Mucosa of rectum (tissue), 2 donors: Measurements from ENCODE around the gene APBA3.
"Not testable (repeated sequence)": the region's sequence is repeated elsewhere in the genome, so short reads cannot be mapped to it uniquely, and the experiment has no call there.

Experiments used
- H3K27ac ChIP-seq, 2 donors: one replicate each; pipeline ENCODE4 v1.7.0; 2013; ENCODE audit warnings: inconsistent platforms in 2 of 2, low read depth in 2 of 2, low read length in 2 of 2
- H3K27me3 ChIP-seq, 2 donors: one replicate each; pipeline ENCODE4 v1.7.0; 2013; ENCODE audit warnings: low read length in 2 of 2; ENCODE audit not compliant: control insufficient read depth in 2 of 2, insufficient read depth in 2 of 2
- H3K36me3 ChIP-seq, 2 donors: one replicate each; pipeline ENCODE4 v1.7.0; 2013; ENCODE audit warnings: low read length in 2 of 2; ENCODE audit not compliant: control insufficient read depth in 2 of 2, insufficient read depth in 2 of 2
- H3K4me1 ChIP-seq, 2 donors: one replicate each; pipeline ENCODE4 v1.7.0; 2013; ENCODE audit warnings: low read length in 2 of 2, mild to moderate bottlenecking in 1 of 2; ENCODE audit not compliant: control insufficient read depth in 2 of 2, insufficient read depth in 2 of 2
- H3K4me3 ChIP-seq, 2 donors: one replicate each; pipeline ENCODE4 v1.7.0; 2013; ENCODE audit warnings: low read length in 2 of 2
- H3K9ac ChIP-seq, 2 donors: one replicate each; pipeline ENCODE4 v1.7.0; 2013; ENCODE audit warnings: low read length in 2 of 2, low read depth in 1 of 2, mild to moderate bottlenecking in 1 of 2
- H3K9me3 ChIP-seq, 2 donors: one replicate each; pipeline ENCODE4 v1.7.0; 2013; ENCODE audit warnings: low read length in 2 of 2; ENCODE audit not compliant: control insufficient read depth in 2 of 2
- donor health status: healthy.
- donor health status: Normal muscosa, but diverticular disease.

Gene APBA3

GRCh38 chr19:3762501-3763459 is 1.3 kb upstream of the APBA3 start, which contains the start of gene MRPL54:
Gene MRPL54, plus strand, starts transcription at chr19:3762682. Its CDS starts 19 bp downstream, at chr19:3762701.
- peak within 1 kb of the TSS; percentile 92 to 98 for H3K4me3 ChIP-seq
- H3K9me3 ChIP-seq: no peaks in the 10 kb centered on the region
- peak within 1 kb of the TSS; percentile 98 to 100 for H3K27ac ChIP-seq
- no peaks in the 10 kb centered on the region for H3K27me3 ChIP-seq
- peaks cover 18 to 22% of the 10 kb centered on the region in 2 donors for H3K36me3 ChIP-seq
- peaks cover 18 to 21% of the 10 kb centered on the region in 2 donors for H3K4me1 ChIP-seq
- H3K9ac ChIP-seq: peak within 1 kb of the TSS; percentile 94 to 100

GRCh38 chr19:3762130-3762473 is 610 bp upstream of the APBA3 start:
- peak overlapping the region; percentile 98 to 100 for H3K27ac ChIP-seq
- peak overlapping the region in 1 of 2 donors; percentile 93 for H3K9ac ChIP-seq
- H3K36me3 ChIP-seq: peaks cover 13 to 22% of the 10 kb centered on the region in 2 donors
- H3K4me1 ChIP-seq: peaks cover 18 to 21% of the 10 kb centered on the region in 2 donors
- no peaks in the 10 kb centered on the region for H3K9me3 ChIP-seq
- no peaks in the 10 kb centered on the region for H3K27me3 ChIP-seq
- H3K4me3 ChIP-seq: peak overlapping the region; percentile 80 to 98

GRCh38 chr19:3760871-3761361 is 576 bp downstream of the APBA3 start:
- Histone ChIP-seq H3K4me1 (peaks cover 18 to 21% of the 10 kb centered on the region in 2 donors), H3K9me3 (no peaks in the 10 kb centered on the region), H3K27me3 (no peaks in the 10 kb centered on the region), H3K27ac (peak overlapping the region; percentile 64 to 72), H3K36me3 (peaks cover 5 to 15% of the 10 kb centered on the region in 2 donors), H3K4me3 (peak overlapping the region; percentile 92 to 98), H3K9ac (peak overlapping the region; percentile 94 to 98)

- peaks cover 0 to 11% of the 10 kb centered on the region in 2 donors for H3K36me3 ChIP-seq
- no peaks in the 10 kb centered on the region for H3K9me3 ChIP-seq
- H3K9ac ChIP-seq: no peak overlapping the region
- H3K27me3 ChIP-seq: no peaks in the 10 kb centered on the region
- H3K27ac ChIP-seq: no peak overlapping the region
- peaks cover 18 to 21% of the 10 kb centered on the region in 2 donors for H3K4me1 ChIP-seq
- H3K4me3 ChIP-seq: no peak overlapping the region
Measured at GRCh38 chr19:3759482-3760254, 1.8 kb downstream of the APBA3 start.

GRCh38 chr19:3758297-3758696 is 3.2 kb downstream of the APBA3 start:
- not testable (repeated sequence) for H3K4me3 ChIP-seq, H3K27me3 ChIP-seq, H3K9ac ChIP-seq, H3K27ac ChIP-seq, H3K9me3 ChIP-seq
- H3K36me3 ChIP-seq: peaks cover 0 to 13% of the 10 kb centered on the region in 2 donors
- H3K4me1 ChIP-seq: peaks cover 17 to 19% of the 10 kb centered on the region in 2 donors

- not testable (repeated sequence) for H3K9ac ChIP-seq, H3K27ac ChIP-seq, H3K27me3 ChIP-seq, H3K4me3 ChIP-seq, H3K9me3 ChIP-seq
- Histone ChIP-seq H3K4me1 (peaks cover 14 to 15% of the 10 kb centered on the region in 2 donors), H3K36me3 (peaks cover 0 to 13% of the 10 kb centered on the region in 2 donors)
Measured at GRCh38 chr19:3757705-3758104, 3.8 kb downstream of the APBA3 start.

- Histone ChIP-seq H3K36me3 (peaks cover 22 to 30% of the 10 kb centered on the region in 2 donors), H3K27ac (no peak overlapping the region)
Measured at GRCh38 chr19:3753631-3754410, 7.7 kb downstream of the APBA3 start.

GRCh38 chr19:3752492-3752891 is 9.0 kb downstream of the APBA3 start:
- Histone ChIP-seq H3K27me3 (no peaks in the 10 kb centered on the region), H3K27ac (no peak overlapping the region), H3K9me3 (no peaks in the 10 kb centered on the region), H3K36me3 (peaks cover 24 to 25% of the 10 kb centered on the region in 2 donors), H3K4me1 (no peaks in the 10 kb centered on the region), H3K9ac (no peak overlapping the region), H3K4me3 (no peak overlapping the region)

More at GRCh38 chr19:3753631-3754410, 7.7 kb downstream of the APBA3 start:
- no peak overlapping the region for H3K9ac ChIP-seq
- no peaks in the 10 kb centered on the region for H3K4me1 ChIP-seq
- no peak overlapping the region for H3K4me3 ChIP-seq
- no peaks in the 10 kb centered on the region for H3K9me3 ChIP-seq
- no peaks in the 10 kb centered on the region for H3K27me3 ChIP-seq

GRCh38 chr19:3751236-3751635 is 10.3 kb downstream of the APBA3 start:
- Histone ChIP-seq H3K36me3 (peaks cover 25 to 27% of the 10 kb centered on the region in 2 donors), H3K27ac (no peak overlapping the region), H3K4me1 (no peaks in the 10 kb centered on the region), H3K27me3 (no peaks in the 10 kb centered on the region), H3K4me3 (no peak overlapping the region), H3K9me3 (no peaks in the 10 kb centered on the region), H3K9ac (no peak overlapping the region)
